HL-60 (cell line): ENCODE results near the gene MEF2A.

Source experiments
- DNase-seq, 2 experiments: peaks; one replicate each; pipeline ENCODE4 v3.0.0-alpha.2; 2010 to 2020; ENCODE audit warnings: low read depth in 1 of 2, low spot score in 1 of 2
- H3K27ac ChIP-seq: fragments of 250-450 bp; sonication (Bioruptor Pico); replicated peaks from 2 replicates; pipeline ENCODE4 v1.5.1; 2020; ENCODE audit warnings: mild to moderate bottlenecking, moderate library complexity
- H3K27me3 ChIP-seq: fragments of 250-450 bp; sonication (Bioruptor Pico); 2 replicates; pipeline ENCODE4 v1.5.1; 2021; ENCODE audit warnings: mild to moderate bottlenecking, moderate library complexity; ENCODE audit not compliant: insufficient read depth, poor library complexity, severe bottlenecking
- H3K4me3 ChIP-seq: replicated peaks from 2 replicates; pipeline ENCODE4 v1.5.1; 2011; ENCODE audit warnings: mild to moderate bottlenecking, control low read depth, low read length; ENCODE audit not compliant: insufficient read depth
- CTCF ChIP-seq: IDR thresholded peaks from one replicate; pipeline ENCODE4 v1.5.1; 2011; ENCODE audit warnings: low read length, control low read depth, inconsistent platforms; ENCODE audit not compliant: insufficient read depth
- GABPA ChIP-seq: IDR thresholded peaks from 2 replicates; pipeline ENCODE4 v1.6.1; 2012; ENCODE audit warnings: low read depth
- POLR2AphosphoS5 ChIP-seq: IDR thresholded peaks from 2 replicates; pipeline ENCODE4 v1.6.1; 2012; ENCODE audit warnings: low read depth
- SPI1 ChIP-seq: IDR thresholded peaks from 2 replicates; pipeline ENCODE4 v1.6.1; 2012; ENCODE audit warnings: low read depth, mild to moderate bottlenecking, borderline replicate concordance
- TF ChIP-seq, protein P1 (sequence below): IDR thresholded peaks from 2 replicates; pipeline ENCODE4 v1.6.1; 2012; ENCODE audit warnings: low read depth; ENCODE audit not compliant: insufficient replicate concordance

MEF2A gene

GRCh38 chr15:99712415-99712814 lies 146.6 kb downstream of the MEF2A start:
- Histone ChIP-seq H3K27me3 (no peaks in the 10 kb centered on the region), H3K4me3 (no peak overlapping the region), H3K27ac (no peak overlapping the region)
- TF ChIP-seq CTCF (no peak), GABPA (no peak), SPI1 (no peak), POLR2AphosphoS5 (no peak)
- TF ChIP-seq, protein P1, sequence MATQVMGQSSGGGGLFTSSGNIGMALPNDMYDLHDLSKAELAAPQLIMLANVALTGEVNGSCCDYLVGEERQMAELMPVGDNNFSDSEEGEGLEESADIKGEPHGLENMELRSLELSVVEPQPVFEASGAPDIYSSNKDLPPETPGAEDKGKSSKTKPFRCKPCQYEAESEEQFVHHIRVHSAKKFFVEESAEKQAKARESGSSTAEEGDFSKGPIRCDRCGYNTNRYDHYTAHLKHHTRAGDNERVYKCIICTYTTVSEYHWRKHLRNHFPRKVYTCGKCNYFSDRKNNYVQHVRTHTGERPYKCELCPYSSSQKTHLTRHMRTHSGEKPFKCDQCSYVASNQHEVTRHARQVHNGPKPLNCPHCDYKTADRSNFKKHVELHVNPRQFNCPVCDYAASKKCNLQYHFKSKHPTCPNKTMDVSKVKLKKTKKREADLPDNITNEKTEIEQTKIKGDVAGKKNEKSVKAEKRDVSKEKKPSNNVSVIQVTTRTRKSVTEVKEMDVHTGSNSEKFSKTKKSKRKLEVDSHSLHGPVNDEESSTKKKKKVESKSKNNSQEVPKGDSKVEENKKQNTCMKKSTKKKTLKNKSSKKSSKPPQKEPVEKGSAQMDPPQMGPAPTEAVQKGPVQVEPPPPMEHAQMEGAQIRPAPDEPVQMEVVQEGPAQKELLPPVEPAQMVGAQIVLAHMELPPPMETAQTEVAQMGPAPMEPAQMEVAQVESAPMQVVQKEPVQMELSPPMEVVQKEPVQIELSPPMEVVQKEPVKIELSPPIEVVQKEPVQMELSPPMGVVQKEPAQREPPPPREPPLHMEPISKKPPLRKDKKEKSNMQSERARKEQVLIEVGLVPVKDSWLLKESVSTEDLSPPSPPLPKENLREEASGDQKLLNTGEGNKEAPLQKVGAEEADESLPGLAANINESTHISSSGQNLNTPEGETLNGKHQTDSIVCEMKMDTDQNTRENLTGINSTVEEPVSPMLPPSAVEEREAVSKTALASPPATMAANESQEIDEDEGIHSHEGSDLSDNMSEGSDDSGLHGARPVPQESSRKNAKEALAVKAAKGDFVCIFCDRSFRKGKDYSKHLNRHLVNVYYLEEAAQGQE: no peak
- no peak for DNase-seq

- no peaks in the 10 kb centered on the region for H3K27me3 ChIP-seq
- no peak overlapping the region for H3K4me3 ChIP-seq
- no peak overlapping the region for H3K27ac ChIP-seq
- DNase-seq: no peak
- TF ChIP-seq POLR2AphosphoS5 (no peak), SPI1 (no peak), GABPA (no peak), CTCF (no peak)
- TF ChIP-seq, protein P1: no peak
Observed at GRCh38 chr15:99716540-99717095, 150.8 kb downstream of the MEF2A start.

DNA sequence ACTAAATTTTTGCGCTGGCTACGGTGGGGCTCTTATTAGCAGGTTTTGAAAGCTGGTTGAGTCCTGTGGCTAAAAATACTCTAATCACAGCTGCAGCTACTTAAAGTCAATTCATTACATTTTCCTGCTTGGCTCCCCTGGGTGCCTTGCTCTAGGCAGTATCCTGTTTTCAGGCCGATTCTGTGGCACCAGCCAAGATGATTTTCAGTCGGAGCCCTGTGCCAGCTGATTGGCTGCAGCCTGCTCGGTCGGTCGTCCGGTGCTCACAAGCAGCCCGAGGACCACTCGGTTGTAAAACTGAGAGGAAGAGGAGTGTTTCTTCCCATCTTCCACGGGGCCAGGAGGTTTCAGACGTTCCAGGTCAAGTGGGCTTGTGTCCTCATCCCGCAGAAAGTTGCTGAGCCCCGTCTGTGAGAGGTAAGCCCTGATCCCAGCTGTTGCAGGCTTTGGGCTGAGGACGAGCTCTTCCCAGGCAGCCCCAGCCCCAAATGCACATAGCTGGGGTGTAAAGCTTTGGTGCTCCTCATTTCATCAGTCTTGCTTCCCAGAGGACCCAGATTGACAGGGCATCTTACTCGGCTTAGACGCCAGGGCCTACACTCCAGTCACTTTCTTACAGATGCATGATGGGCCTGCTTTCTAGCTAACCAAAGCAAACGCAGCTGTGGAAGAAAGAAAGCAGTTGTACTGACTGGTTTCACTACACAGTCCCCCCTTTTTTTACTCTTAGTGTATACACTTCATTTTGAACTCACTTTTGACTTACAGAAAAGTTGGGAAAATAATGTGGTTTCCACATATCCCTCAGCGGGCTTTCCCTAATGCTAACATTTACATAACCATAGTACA lies 151.6 kb downstream of the MEF2A start:
- TF ChIP-seq, protein P1: no peak
- TF ChIP-seq SPI1: no peak
- no peak for TF ChIP-seq CTCF
- no peak for TF ChIP-seq GABPA
- TF ChIP-seq POLR2AphosphoS5: no peak
- no peak overlapping the region for H3K27ac ChIP-seq
- DNase-seq: no peak
- no peaks in the 10 kb centered on the region for H3K27me3 ChIP-seq
- H3K4me3 ChIP-seq: no peak overlapping the region
